ENCODE measurements around the gene GRM7.

The GRM7 gene

DNA sequence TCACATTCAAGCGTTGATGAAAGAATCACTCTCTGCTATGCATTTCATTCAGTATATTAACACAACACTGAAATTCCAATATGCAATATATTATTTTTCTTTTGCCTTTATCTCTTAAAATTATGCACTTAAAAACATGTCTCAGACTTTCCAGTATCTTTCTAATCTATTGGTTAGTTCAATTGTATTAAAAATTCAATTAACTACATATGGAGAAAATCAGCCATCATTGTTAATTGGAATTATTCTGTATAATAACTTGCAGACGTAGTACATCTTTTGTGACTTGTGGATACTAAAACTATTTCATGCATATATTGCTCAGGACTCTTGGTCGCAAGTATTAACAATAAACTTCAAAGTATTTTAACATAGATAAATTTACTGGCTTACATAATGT is 715.6 kb downstream of the GRM7 start:
- DNase-seq (ENCODE audit: low read depth in 2 of 2) = no peak

- DNase-seq (ENCODE audit: low read depth in 2 of 2) = no peak
Observed at GRCh38 chr3:7577513-7577912, 716.6 kb downstream of the GRM7 start.

GRCh38 chr3:7581831-7582230 is 720.9 kb downstream of the GRM7 start:
- DNase-seq (ENCODE audit: low read depth in 2 of 2) = no peak

DNA sequence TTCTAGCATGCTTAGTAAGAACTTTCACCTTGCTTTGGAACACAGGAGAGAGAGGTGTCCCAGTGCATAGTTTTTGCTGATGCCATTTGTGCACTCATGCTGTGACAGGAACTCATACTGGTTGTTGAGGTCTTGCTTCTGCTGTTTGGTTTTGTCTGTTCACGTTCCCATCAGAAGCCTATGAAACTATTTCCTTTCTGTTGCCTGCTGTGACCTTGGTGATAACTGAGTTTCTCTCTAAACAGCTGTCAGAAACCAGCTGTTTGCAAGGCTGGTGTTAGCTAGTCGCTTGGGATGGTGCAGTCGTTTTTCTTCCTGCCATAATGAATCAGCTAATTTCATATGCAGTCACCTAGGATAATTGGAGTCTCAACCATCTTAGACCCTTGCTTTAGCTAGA is 724.1 kb downstream of the GRM7 start:
- no peak for DNase-seq (ENCODE audit: low read depth in 2 of 2)

GRCh38 chr3:7588236-7588635 is 727.3 kb downstream of the GRM7 start:
- DNase-seq (ENCODE audit: low read depth in 2 of 2) = no peak

DNA sequence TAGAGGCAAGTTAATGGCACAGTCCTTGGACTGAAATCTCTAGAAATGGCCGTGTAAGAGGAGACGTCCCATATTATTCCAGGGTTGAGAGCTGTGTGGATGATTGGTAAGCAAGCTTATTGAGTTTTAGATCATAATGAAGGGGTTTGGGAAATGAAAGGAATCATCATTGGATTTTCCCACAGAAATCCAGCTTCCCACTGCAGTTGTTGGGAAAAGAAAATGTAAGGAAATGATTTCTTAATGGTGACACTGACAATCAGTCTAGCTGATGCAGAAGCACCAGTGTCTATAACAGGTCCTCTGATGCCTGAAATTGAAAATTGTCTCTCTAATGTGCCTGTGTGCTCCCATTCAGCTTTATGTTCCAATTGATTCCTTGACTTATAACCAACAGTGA is 728.6 kb downstream of the GRM7 start:
- no peak for DNase-seq (ENCODE audit: low read depth in 2 of 2)

DNA sequence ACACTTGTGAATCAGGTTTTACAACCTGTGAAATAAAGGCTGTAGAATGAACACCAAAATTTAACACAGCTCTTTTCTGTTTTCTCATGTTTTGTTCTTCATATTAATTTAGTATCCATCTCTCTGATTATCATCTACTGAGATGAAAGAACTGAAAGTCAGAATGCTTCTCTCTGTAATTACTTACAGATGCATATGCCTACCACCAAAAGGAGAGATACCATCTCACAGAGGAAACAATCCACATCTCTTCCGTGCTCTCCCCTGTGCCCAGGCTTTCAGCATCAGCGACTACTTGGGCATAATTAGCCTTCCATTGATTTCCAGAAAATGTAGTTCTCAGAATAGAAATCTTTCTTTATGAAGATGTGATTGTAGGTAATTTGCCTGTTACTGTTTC is 741.4 kb downstream of the GRM7 start:
- DNase-seq (ENCODE audit: low read depth in 2 of 2) = no peak

DNA sequence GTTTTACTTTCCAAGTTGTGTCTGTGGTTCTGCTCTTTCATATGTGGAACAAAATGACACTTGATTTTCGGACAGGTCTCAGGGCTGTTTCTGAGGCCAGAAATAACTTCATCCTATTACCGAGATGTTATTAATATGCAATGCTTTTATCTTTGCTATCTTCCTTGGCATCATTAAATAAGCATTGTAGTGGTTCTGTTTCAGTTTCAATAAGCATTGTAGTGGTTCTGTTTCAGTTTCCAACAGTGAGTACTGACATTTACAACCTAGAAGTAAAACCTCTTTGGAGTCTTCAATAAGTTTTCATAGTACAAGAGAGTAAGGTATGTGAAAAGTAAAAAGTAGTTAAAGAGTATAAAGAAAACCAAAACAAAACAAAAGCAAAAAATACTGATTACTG is 746.2 kb downstream of the GRM7 start:
- no peak for DNase-seq (ENCODE audit: low read depth in 2 of 2)

DNA sequence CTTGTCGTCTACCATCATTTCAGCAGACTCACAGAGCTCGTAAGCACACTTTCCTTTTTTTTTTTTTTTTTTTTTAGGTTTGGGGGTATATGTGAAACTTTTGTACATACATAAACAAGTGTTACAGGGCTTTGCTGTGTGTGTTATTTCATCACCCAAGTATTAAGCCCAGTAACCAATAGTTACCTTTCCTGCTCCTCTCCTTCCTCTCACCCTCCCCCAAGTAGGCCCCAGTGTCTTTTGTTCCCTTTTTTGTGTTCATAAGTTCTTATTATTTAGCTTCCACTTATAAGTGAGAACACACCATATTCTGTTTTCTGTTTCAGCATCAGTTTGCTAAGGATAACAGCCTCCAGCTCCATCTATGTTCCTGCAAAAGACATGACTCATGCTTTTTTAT is 746.8 kb downstream of the GRM7 start:
- DNase-seq (ENCODE audit: low read depth in 2 of 2) = no peak

DNA sequence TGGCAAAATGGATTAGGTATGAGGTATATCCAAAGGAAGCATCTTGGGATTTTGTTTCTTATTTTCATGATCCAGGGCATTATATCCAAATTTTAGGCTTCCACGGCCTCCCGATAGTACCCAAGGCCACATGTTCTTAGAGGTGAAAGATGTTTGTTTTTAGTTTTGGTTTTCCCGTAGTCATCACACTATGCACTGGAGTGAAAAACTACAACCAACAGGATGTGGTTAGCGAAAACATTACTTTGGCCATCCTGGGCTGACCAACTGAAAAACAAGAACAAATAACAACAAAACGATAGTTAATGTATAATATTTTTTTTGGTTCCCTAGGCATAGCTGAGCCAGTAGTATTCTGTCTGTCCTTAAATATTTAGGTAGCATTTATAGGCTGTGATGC is 749.7 kb downstream of the GRM7 start:
- DNase-seq (ENCODE audit: low read depth in 2 of 2) = no peak

- no peak for DNase-seq (ENCODE audit: low read depth in 2 of 2)
Observed at GRCh38 chr3:7615043-7615442, 754.1 kb downstream of the GRM7 start.

GRCh38 chr3:7618606-7619005 is 757.7 kb downstream of the GRM7 start:
- DNase-seq (ENCODE audit: low read depth in 2 of 2) = no peak

- no peak for DNase-seq (ENCODE audit: low read depth in 2 of 2)
Observed at GRCh38 chr3:7620401-7620800, 759.5 kb downstream of the GRM7 start.

DNA sequence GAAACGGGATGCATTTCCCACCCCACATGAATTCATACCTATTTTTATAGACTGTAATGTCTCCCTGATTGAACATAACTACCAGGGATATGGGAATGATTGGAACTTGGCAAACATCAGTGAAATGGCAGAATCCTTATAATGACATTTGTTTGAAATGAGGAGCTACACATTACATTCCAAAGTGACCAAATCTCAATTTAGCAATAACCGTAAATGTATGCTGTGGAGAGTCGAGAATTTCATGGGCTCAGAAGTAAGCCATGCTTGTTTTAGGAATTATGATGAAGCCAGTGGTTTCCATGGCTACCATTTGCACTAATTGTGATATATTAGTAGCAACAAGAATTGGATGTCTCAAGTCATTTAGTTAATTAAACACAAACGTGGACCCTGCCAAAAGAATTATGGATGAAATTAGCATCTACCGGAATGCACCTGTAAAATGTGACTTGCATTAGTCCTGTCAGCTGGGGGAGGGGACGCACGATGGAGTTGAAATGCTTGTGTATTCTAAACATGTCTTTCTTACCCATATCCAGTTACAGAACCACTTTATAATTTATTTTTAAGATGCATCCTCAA is 760.2 kb downstream of the GRM7 start:
- no peak for DNase-seq (ENCODE audit: low read depth in 2 of 2)

DNA sequence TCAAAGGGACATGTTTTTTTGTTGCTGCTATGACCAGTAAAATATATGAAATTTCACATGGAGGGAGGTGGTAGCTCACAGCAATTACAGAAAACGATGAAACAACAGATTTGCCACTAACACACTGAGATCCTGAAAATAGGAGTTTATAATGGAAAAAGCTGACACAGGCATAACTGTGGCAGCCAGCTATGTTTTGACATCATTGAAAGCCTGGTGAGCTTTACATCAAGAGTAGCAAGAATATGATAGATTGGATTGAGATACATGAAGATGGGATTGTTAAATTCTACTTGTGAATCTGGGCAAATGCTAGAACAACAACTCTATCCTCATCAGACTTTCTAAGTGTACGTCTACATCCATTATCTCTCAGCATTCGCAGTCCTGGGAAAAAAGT is 760.7 kb downstream of the GRM7 start:
- no peak for DNase-seq (ENCODE audit: low read depth in 2 of 2)

DNA sequence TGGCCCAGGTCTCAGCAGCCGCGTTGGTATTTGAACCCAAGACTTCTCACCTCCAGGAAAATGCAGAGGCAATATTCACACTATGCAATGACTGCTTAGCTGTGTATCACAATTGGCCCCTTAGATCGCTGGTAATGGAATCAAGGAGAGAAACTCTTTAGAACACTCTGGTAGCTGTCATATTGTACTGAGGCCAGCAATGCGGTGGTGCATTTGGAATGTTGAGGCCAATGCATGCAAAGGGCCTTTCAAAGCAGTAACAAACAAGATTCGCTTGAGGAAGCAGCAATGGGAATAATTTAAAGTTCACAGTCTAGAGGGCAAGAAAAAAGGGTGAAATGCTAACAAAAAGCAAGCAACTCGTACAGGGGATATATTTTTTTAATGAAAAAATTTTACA is 764.1 kb downstream of the GRM7 start:
- DNase-seq (ENCODE audit: low read depth in 2 of 2) = no peak

GRCh38 chr3:7630351-7630911 is 769.5 kb downstream of the GRM7 start:
- no peak for DNase-seq (ENCODE audit: low read depth in 2 of 2)

- no peak for DNase-seq (ENCODE audit: low read depth in 2 of 2)
Observed at GRCh38 chr3:7630925-7631324, 770.0 kb downstream of the GRM7 start.

DNA sequence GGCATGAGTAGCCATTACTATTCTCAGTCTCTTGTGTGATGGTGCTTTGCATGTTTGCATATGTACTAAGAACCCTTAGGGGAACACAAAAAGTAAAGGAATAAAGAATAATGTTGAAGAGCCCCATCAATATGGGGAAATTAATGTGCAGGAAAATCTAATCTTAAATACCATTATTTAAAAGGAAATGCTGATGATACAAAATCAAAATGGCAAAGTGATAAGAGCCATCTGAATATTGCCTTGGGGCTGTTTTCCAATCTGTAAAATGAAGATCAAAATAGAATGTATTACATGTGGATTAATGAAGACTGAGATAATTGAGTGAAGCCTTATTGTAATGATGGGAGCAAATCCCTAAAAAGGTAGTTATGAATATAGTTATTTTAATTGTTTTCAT is 771.4 kb downstream of the GRM7 start:
- no peak for DNase-seq (ENCODE audit: low read depth in 2 of 2)

- no peak for DNase-seq (ENCODE audit: low read depth in 2 of 2)
Observed at GRCh38 chr3:7637694-7638093, 776.8 kb downstream of the GRM7 start.

DNA sequence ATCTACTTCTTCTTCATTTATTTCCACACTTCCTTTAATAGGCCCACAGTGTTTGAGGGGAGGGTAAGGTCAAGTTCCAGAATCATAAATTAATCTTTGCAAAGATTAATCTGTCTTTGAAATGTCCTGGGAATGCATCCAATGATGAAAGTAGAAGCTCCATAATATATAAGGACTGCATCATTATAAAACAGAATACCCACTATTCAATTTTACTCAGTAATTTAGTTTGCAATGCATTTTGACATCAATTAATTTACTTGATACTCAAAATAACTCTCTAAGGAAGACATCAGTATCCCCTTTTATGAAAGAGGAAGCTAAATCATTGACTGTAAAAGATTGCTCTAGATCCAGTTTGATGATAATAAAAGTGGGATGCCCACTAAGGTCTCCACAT is 777.2 kb downstream of the GRM7 start:
- DNase-seq (ENCODE audit: low read depth in 2 of 2) = no peak

DNA sequence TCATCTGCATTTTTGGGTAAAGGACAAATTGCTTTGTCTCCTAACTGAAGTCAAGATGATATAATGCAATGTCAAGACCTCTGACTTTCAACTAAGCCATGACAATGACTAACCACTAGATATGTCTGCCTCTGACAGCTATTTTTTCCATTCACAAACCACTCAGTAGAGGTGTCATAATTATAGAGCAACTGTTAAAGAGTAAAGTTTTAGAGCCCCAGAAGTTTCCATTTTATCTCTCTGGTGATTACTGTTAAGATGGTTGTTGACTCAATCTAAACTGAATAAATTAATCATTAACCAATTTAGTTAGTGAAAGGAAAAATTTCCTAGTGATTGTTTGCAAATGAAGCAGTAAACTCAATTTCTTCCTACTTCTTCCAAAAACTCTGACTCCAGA is 779.9 kb downstream of the GRM7 start:
- no peak for DNase-seq (ENCODE audit: low read depth in 2 of 2)

DNA sequence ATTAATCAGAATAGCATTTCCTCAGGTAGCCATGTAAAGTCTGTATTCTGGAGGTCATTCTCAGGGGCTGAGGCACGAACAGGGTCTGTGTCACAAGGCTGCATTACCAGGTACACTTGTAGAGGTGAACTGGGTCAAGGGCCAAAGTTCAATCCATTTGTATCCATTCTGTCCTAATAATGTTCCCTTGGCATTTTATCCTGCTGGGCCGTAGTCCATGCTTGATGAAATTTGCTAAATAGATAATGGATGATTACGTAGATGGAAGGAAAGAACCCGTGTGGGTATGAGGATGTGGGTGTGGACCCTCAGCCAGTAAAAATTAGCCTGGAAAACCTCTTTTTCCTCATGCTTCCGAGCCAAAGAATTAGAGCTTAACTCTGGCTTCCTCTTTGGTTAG is 785.9 kb downstream of the GRM7 start:
- DNase-seq (ENCODE audit: low read depth in 2 of 2) = no peak

GRCh38 chr3:7650466-7650865 is 789.6 kb downstream of the GRM7 start:
- no peak for DNase-seq (ENCODE audit: low read depth in 2 of 2)
